WTC11 (cell line): Measurements from ENCODE around the gene CYP19A1. TPM values are rescaled to one million over a fixed set of nuclear protein-coding genes. Genes with fewer than 3 reads are reported as not detected.

Source experiments
- ATAC-seq: fragments of 200-7000 bp; cut with Tn5 transposase; 2 replicates; pipeline ENCODE4 v1.10.0; 2021; ENCODE audit warnings: mild to moderate bottlenecking, moderate library complexity
- CTCF ChIA-PET: fragments of 300-600 bp; sonication (Branson Sonifier 250); formaldehyde crosslinking; loops from one replicate; lab custom pipeline; 2021; ENCODE audit warnings: antibody characterized with exemption; lab: Charles Lee
- POLR2A ChIA-PET: fragments of 350-600 bp; sonication (Branson Sonifier 250); formaldehyde crosslinking; loops from one replicate; lab custom pipeline; 2021; ENCODE audit warnings: antibody characterized with exemption; lab: Charles Lee
- DNase-seq: peaks from one replicate; pipeline ENCODE4 v3.0.0; 2021; ENCODE audit warnings: low spot score
- H3K27ac Mint-ChIP-seq: 2 replicates; pipeline ENCODE4 v1.8.0; 2021; ENCODE audit warnings: mixed read lengths
- H3K27me3 Mint-ChIP-seq: 2 replicates; pipeline ENCODE4 v1.8.0; 2021; ENCODE audit warnings: low read depth, mild to moderate bottlenecking, moderate library complexity, mixed read lengths
- H3K36me3 Mint-ChIP-seq: 2 replicates; pipeline ENCODE4 v1.8.0; 2021; ENCODE audit warnings: mixed read lengths
- H3K4me1 Mint-ChIP-seq: 2 replicates; pipeline ENCODE4 v1.8.0; 2022; ENCODE audit warnings: mixed read lengths
- H3K4me3 Mint-ChIP-seq: 2 replicates; pipeline ENCODE4 v1.8.0; 2021; ENCODE audit warnings: mild to moderate bottlenecking, moderate library complexity, mixed read lengths
- H3K9me3 Mint-ChIP-seq: 2 replicates; pipeline ENCODE4 v1.8.0; 2021; ENCODE audit warnings: mixed read lengths
- AR ChIP-seq: fragments of 250-450 bp; sonication (Bioruptor Pico); IDR thresholded peaks from 2 replicates; pipeline ENCODE4 v1.9.0; 2021; ENCODE audit warnings: mild to moderate bottlenecking
- CDX4 ChIP-seq: fragments of 250-450 bp; sonication (Bioruptor Pico); IDR thresholded peaks from 2 replicates; pipeline ENCODE4 v1.9.0; 2021; ENCODE audit warnings: moderate library complexity, mild to moderate bottlenecking, inconsistent platforms, borderline replicate concordance
- CREM ChIP-seq: sonication (generic); formaldehyde crosslinking; IDR thresholded peaks from 2 replicates; pipeline ENCODE4 v1.8.1; 2022; ENCODE audit warnings: mild to moderate bottlenecking, missing genetic modification reagents, moderate library complexity
- CTCF ChIP-seq: fragments of 200-600 bp; IDR thresholded peaks from 2 replicates; pipeline ENCODE4 v1.8.0; 2022; ENCODE audit warnings: antibody characterized with exemption
- ELF4 ChIP-seq: sonication (generic); formaldehyde crosslinking; IDR thresholded peaks from 2 replicates; pipeline ENCODE4 v1.8.1; 2022; ENCODE audit warnings: low read depth, mild to moderate bottlenecking, moderate library complexity, missing genetic modification reagents
- ESRRA ChIP-seq: sonication (generic); formaldehyde crosslinking; IDR thresholded peaks from 2 replicates; pipeline ENCODE4 v1.8.1; 2022; ENCODE audit warnings: mild to moderate bottlenecking, missing genetic modification reagents, borderline replicate concordance
- FOXP4 ChIP-seq: sonication (generic); formaldehyde crosslinking; IDR thresholded peaks from 2 replicates; pipeline ENCODE4 v1.8.0; 2022; ENCODE audit warnings: mild to moderate bottlenecking, missing genetic modification reagents
- NFE2L1 ChIP-seq: sonication (generic); formaldehyde crosslinking; IDR thresholded peaks from 2 replicates; pipeline ENCODE4 v1.8.1; 2023; ENCODE audit warnings: missing genetic modification reagents
- NFYB ChIP-seq: sonication (generic); formaldehyde crosslinking; conservative IDR thresholded peaks from 2 replicates; pipeline ENCODE4 v1.8.0; 2022; ENCODE audit warnings: low read depth, missing genetic modification reagents
- ZNF396 ChIP-seq: fragments of 250-450 bp; sonication (Bioruptor Pico); IDR thresholded peaks from 2 replicates; pipeline ENCODE4 v1.8.0; 2021; ENCODE audit warnings: mild to moderate bottlenecking, moderate library complexity, borderline replicate concordance
- ZNF416 ChIP-seq: fragments of 250-450 bp; sonication (Bioruptor Pico); IDR thresholded peaks from 2 replicates; pipeline ENCODE4 v1.9.0; 2021; ENCODE audit warnings: mild to moderate bottlenecking, inconsistent platforms
- ZNF512 ChIP-seq: sonication (generic); formaldehyde crosslinking; IDR thresholded peaks from 2 replicates; pipeline ENCODE4 v1.8.1; 2022; ENCODE audit warnings: missing genetic modification reagents, borderline replicate concordance
- total RNA-seq: library from RNA; stranded (reverse); gene quantifications from 3 replicates; pipeline ENCODE4 v1.2.3, GENCODE V29; 2021
- TF ChIP-seq, protein P1 (sequence below): fragments of 250-450 bp; sonication (Bioruptor Pico); IDR thresholded peaks from 2 replicates; pipeline ENCODE4 v1.8.0; 2021; ENCODE audit warnings: mild to moderate bottlenecking
- TF ChIP-seq, protein P2 (sequence below): sonication (generic); formaldehyde crosslinking; IDR thresholded peaks from 2 replicates; pipeline ENCODE4 v1.8.0; 2023; ENCODE audit warnings: mild to moderate bottlenecking, missing genetic modification reagents
- TF ChIP-seq, protein P3 (sequence below): sonication (generic); formaldehyde crosslinking; IDR thresholded peaks from 2 replicates; pipeline ENCODE4 v1.8.1; 2022; ENCODE audit warnings: mild to moderate bottlenecking, missing genetic modification reagents, moderate library complexity, borderline replicate concordance

CYP19A1 gene
- total RNA-seq, 1 experiment from 2014 or later: not detected

DNA sequence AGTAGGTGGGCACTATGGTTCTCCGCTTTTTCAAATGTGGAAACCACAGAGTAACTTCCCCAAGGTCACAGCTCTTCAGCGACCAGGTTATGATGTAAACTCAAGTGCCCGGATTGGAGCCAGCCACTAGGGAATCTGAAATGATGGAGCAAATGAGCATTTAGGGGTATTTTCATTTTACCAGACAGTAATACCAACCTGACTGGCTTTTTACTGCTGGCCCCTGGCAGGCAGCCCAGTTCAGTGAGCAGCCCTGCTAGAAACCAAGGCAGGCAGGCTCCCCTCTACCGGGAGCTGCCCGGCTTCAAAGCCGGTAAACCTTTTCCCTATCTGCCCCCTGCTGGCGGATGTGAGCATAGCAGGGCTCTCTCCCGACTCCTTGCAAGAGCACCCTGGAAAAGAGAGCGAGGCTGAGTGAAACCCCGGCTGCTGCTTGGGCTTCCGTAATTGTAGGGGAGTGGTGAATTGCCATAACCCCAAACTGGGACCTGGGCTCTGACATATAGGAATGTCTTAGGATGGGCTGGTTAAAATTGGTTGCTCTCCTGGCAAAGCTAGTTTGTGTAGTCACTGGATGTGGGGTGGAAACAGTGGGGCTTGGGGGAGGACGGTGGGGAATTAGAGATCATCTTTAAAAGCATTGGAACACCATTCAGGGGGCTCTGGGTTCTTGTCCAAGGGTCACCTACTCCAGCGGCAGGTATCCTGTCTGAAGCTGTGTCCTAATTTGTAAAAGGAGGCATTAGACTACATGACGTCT lies 145.7 kb downstream of the CYP19A1 start:
- peaks cover 20% of the 10 kb centered on the region for H3K4me1 Mint-ChIP-seq
- no peaks in the 10 kb centered on the region; the same call in 1 of the 2 replicates for H3K27me3 Mint-ChIP-seq
- TF ChIP-seq ELF4: no peak
- TF ChIP-seq CTCF: peak; percentile 96
- DNase-seq: peak; percentile 98
- H3K36me3 Mint-ChIP-seq: no peaks in the 10 kb centered on the region
- ChIA-PET POLR2A (interaction anchor here (1.0 kb wide), 1 partner anchor 29 kb away, joined by 3 read pairs; no protein-coding TSS in a partner anchor), CTCF (interaction anchor here (0.6 to 3.0 kb wide), 40 partner anchors 9 to 344 kb away, joined by 3 to 103 read pairs (median 4); partner anchors contain the start of gene GLDN)
- H3K27ac Mint-ChIP-seq: no peak overlapping the region
- peak; percentile 97 for ATAC-seq
- H3K4me3 Mint-ChIP-seq: no peak overlapping the region
- no peaks in the 10 kb centered on the region for H3K9me3 Mint-ChIP-seq

GRCh38 chr15:51191766-51192165 lies 146.6 kb downstream of the CYP19A1 start:
- ChIA-PET CTCF (interaction anchor here (0.8 to 3.0 kb wide), 24 partner anchors 9 to 345 kb away, joined by 3 to 103 read pairs (median 5); no protein-coding TSS in a partner anchor), POLR2A (no interaction called here)
- Mint-ChIP-seq H3K4me3 (no peak overlapping the region), H3K27me3 (no peaks in the 10 kb centered on the region; the same call in 1 of the 2 replicates), H3K9me3 (no peaks in the 10 kb centered on the region), H3K27ac (no peak overlapping the region; the same call in 1 of the 2 replicates), H3K36me3 (no peaks in the 10 kb centered on the region), H3K4me1 (peaks cover 20% of the 10 kb centered on the region)
- DNase-seq (no peak), ATAC-seq (no peak)
- TF ChIP-seq ESRRA (CRISPR knock-in tag) (no peak), AR (CRISPR knock-in tag) (no peak), CDX4 (CRISPR knock-in tag) (no peak), CREM (CRISPR knock-in tag) (no peak), NFYB (CRISPR knock-in tag) (no peak), NFE2L1 (no peak), ZNF416 (CRISPR knock-in tag) (no peak), FOXP4 (CRISPR knock-in tag) (no peak), ZNF512 (CRISPR knock-in tag) (no peak), ZNF396 (CRISPR knock-in tag) (no peak)
- TF ChIP-seq, protein P1, sequence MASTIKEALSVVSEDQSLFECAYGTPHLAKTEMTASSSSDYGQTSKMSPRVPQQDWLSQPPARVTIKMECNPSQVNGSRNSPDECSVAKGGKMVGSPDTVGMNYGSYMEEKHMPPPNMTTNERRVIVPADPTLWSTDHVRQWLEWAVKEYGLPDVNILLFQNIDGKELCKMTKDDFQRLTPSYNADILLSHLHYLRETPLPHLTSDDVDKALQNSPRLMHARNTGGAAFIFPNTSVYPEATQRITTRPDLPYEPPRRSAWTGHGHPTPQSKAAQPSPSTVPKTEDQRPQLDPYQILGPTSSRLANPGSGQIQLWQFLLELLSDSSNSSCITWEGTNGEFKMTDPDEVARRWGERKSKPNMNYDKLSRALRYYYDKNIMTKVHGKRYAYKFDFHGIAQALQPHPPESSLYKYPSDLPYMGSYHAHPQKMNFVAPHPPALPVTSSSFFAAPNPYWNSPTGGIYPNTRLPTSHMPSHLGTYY: no peak
- TF ChIP-seq, protein P2, sequence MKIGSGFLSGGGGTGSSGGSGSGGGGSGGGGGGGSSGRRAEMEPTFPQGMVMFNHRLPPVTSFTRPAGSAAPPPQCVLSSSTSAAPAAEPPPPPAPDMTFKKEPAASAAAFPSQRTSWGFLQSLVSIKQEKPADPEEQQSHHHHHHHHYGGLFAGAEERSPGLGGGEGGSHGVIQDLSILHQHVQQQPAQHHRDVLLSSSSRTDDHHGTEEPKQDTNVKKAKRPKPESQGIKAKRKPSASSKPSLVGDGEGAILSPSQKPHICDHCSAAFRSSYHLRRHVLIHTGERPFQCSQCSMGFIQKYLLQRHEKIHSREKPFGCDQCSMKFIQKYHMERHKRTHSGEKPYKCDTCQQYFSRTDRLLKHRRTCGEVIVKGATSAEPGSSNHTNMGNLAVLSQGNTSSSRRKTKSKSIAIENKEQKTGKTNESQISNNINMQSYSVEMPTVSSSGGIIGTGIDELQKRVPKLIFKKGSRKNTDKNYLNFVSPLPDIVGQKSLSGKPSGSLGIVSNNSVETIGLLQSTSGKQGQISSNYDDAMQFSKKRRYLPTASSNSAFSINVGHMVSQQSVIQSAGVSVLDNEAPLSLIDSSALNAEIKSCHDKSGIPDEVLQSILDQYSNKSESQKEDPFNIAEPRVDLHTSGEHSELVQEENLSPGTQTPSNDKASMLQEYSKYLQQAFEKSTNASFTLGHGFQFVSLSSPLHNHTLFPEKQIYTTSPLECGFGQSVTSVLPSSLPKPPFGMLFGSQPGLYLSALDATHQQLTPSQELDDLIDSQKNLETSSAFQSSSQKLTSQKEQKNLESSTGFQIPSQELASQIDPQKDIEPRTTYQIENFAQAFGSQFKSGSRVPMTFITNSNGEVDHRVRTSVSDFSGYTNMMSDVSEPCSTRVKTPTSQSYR (CRISPR knock-in tag): no peak
- TF ChIP-seq, protein P3, sequence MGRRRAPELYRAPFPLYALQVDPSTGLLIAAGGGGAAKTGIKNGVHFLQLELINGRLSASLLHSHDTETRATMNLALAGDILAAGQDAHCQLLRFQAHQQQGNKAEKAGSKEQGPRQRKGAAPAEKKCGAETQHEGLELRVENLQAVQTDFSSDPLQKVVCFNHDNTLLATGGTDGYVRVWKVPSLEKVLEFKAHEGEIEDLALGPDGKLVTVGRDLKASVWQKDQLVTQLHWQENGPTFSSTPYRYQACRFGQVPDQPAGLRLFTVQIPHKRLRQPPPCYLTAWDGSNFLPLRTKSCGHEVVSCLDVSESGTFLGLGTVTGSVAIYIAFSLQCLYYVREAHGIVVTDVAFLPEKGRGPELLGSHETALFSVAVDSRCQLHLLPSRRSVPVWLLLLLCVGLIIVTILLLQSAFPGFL: no peak
